Stimulated activated CD4-positive, alpha-beta T cell treated with anti-CD3 and anti-CD28 coated beads, Interleukin-4, amount 100 ng/mL, for 48 hours (primary cell): ENCODE data around the gene LIMS2.

ENCODE experiments used
- DNase-seq, 2 donors: peaks; one replicate each; pipeline ENCODE4 v3.0.0-alpha.2; 2020; ENCODE audit warnings: low read depth in 2 of 2

LIMS2 gene

DNA sequence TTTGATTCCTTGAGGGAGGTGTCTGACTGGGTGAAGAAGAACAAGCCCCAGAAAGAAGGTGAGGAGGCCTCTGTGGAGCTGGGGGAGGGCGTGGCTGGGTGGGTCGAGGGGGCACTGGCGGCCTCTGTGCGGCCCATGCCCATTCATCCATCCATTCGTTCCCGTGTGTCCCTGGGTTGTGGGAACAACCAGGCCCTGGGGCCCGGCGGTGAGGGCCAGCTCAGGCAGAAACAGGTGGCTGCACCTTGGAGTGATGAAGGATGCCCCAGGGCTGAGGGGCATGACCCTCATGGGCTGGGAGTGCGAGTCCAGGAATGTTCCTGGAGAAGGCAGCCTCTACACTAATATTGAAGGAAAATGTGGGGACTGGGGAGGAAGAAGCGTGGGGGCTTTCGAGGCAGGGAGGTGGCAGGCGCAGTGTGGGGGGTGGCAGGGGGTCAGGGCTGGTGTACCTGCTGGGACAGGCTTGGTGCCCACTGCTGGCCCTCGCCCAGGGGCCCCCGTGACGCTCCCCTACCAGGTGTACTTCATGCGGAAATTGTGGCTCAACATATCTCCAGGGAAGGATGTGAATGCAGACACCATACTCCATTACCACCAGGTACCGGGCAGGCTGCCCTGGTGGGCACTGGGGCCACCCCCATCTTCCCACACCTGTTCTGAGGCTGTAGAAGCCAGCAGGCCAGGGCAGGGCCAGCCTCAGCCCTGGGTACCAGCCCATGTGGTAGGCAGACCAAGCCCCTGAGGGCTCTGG lies 40.5 kb downstream of the LIMS2 start:
- no peak for DNase-seq

DNA sequence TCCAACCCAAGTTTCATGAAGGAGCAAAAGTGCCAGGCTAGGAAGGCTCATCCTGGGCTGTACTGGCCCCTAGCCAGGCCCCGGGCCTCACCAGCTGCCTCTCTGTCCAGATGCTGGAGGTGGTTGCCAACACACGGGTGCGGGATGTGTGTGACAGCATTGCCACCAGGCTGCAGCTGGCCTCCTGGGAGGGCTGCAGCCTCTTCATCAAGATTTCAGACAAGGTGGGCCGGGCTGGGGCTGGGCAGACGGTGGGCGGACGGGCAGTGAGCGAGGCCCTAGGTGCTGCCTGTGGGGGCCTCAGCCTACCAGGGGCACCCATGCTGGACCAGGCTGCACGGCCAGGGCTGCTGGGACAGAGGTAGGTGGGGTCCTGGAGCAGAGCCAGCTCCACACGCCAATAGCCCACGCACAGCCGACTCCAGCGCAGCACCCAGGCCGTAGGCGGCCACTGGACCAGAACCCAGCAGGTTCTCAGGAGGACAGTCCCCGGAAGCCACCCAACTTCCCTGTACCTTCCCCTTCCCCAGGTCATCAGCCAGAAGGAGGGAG lies 41.2 kb downstream of the LIMS2 start:
- no peak for DNase-seq

DNA sequence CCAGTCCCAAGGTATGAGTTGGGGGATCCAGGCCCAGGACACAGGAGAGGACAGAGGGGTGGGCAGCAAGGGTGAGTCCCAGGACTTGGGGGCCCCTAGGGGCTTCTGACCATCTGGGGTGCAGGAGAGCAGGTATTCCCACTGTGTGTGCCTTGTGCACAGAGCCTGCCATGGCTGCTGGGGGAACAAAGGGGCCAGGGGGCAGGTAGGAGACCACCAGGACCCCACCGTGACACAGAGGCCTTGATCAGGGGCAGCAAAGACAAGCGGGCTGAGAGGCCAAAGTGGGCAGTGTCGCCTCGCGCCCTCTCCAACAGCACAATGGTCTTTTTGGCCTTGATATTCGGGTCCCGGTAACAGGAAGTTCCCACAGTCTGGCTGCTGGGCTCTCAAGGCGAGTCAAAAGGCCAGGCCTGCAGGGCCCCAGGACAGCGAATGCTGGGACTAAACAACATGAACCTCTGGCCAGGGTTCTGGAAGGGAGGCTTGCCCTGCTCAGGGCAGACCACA lies 41.7 kb downstream of the LIMS2 start:
- no peak for DNase-seq

DNA sequence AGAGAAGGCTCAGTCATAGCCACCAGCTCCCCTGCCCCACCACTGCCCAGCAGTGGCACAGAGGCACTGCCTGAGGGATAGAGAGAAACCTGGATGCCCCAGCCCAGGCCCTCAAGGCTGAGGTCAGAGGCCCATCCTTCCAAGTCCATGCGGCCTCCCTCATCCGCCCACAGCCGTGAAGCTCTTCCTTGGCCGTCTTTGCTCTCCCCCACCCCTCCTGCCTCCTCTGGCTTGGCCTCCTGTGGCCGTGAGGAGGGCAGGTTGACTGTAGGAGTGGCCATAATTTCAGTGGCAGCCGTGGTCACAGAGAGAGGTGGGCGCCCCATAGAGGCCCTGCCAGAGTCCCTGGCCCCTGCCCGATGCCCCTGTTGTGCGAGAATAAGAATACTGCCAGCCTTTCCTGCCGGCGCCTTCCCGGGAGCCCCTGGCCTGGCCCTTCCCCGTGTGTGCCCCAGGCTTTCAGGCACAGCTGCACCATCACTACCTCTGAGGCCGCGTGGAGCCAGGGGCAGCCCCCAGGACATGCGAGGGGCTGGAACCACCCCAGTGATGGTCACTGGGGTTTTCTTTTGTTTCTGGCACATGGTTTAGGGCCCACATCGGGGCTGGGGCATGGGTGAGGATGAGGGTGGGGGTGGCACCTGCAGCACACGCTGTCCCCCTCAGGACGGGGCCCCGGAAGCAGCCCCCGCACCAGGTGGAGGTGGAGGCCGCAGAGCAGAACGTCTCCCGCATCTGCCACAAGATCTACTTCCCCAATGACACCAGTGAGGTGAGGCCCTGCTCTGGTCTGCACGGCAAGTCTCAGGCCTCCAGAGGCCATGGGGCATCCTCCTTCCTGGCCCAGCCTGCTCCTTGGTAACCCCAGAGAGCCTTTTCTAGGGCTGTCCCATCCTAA lies 42.5 kb downstream of the LIMS2 start:
- DNase-seq, result no peak

DNA sequence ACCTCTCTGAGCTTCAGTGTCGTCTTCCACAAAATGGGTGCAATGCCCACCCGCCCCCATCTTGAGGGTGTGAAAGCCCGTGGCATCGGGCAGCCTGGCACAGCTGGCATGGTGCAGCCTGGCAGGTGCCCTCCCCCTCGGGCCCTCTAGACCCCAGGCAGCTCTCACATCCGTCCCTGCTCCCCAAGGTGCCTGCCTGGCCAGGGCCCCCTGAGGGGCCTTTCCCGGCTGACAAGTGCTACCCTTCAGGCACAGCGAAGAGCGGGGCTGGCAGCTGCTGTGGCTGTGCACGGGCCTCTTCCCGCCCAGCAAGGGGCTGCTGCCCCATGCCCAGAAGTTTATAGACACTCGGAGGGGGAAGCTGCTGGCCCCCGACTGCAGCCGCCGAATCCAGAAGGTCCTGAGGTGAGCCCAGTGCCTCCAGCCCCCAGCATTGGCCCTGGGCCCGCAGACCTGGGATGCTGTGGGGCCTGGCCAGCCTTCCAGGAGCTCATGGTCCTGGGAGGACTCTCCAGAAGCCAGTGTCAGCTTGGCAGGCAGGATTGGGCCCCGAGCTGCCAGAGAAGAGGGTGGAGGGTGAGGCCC lies 43.2 kb downstream of the LIMS2 start:
- DNase-seq, result no peak

DNA sequence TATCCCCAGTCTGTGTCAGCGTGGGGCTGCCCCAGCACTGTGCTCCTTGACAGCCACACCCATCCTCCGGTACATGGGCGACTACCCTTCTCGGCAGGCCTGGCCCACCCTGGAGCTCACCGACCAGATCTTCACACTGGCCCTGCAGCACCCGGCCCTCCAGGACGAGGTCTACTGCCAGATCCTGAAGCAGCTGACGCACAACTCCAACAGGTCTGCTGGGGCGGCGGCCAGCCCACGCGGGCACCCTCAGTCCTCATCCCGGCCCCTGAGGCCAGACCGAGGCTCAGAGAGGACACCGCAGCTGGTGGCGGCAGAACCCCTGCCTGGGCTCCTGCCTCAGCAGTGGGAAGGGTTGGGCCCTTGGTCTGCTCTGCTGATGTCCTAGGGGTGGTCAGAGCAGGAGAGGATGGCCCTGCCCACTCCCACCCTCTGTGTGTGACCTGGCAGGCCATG lies 43.8 kb downstream of the LIMS2 start:
- DNase-seq, result no peak

DNA sequence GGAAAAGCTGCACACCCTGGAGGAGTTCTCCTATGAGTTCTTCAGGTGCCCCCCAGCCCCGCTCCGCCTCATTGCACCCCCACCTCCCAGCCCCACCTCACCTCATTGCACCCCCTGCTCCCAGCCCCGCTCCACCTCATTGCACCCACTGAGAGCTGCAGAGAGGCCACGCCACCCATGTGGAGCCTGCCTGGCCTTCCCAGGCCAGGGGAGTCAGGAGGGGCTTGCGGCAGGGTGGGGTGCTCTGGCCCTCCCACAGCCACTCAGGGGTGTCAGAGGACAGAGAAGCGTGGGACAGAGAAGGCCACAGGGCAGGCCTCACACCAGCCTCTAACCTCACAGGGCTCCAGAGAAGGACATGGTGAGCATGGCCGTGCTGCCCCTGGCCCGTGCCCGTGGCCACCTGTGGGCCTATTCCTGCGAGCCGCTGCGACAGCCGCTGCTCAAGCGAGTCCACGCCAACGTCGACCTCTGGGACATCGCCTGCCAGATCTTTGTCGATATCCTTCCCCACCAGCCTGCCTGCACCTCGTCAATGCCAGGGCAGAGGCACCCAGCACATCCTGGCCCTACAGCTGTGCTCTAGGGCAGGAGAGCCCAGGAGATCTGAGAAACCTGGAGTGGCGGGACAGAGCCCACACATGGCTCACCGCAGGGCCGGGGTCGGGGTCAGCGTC lies 44.3 kb downstream of the LIMS2 start:
- DNase-seq, result no peak

DNA sequence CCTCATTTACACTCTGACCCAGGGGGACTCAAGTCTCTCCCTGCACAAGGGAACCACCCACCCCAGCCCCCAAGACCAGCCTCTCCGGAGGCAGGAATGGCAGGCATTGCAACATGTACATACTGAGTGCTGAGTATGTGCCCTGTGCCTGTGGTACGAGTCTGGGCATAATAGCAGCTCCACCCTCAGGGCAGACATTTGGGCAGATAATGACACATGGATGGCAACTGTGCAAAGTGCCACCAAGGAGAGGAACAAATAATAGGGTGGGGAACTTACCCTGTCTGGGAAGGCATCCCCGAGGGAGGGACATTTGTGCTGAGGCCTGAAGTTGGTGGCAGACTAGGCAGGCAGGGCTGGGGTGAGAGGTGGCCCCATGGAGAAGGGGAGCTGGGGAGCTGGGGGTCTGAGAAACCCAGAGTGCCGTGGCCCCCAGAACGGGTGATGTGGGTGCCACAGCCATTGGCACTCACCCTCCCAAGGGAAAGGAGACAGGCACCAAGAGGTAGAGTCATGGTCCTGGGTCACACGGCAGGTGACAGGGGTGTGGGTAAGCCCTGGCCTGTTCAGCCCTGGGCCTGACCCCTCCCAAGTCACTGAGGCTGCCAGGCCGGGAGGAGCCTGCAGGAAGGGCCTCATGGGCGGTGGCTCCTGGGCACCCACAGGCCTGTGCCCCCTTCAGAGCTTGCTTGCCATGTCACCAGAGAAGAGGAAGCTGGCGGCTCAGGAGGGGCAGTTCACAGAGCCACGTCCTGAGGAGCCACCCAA lies 45.0 kb downstream of the LIMS2 start:
- no peak for DNase-seq

DNA sequence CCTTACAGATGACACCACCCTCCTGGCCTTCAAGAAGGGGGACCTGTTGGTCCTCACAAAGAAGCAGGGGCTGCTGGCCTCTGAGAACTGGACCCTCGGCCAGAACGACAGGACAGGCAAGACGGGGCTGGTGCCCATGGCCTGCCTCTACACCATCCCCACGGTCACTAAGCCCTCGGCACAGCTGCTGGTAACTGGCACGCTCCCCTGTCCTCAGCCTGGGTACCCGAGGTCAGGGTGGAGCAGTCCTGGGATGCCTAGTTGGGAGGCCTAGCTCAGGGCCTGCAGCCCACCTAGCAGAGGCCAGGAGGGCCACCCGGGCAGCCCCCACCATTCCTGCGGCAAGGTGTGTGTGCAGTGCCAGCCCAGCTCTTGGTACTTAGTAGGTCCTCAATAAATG lies 45.7 kb downstream of the LIMS2 start:
- DNase-seq, result no peak

DNA sequence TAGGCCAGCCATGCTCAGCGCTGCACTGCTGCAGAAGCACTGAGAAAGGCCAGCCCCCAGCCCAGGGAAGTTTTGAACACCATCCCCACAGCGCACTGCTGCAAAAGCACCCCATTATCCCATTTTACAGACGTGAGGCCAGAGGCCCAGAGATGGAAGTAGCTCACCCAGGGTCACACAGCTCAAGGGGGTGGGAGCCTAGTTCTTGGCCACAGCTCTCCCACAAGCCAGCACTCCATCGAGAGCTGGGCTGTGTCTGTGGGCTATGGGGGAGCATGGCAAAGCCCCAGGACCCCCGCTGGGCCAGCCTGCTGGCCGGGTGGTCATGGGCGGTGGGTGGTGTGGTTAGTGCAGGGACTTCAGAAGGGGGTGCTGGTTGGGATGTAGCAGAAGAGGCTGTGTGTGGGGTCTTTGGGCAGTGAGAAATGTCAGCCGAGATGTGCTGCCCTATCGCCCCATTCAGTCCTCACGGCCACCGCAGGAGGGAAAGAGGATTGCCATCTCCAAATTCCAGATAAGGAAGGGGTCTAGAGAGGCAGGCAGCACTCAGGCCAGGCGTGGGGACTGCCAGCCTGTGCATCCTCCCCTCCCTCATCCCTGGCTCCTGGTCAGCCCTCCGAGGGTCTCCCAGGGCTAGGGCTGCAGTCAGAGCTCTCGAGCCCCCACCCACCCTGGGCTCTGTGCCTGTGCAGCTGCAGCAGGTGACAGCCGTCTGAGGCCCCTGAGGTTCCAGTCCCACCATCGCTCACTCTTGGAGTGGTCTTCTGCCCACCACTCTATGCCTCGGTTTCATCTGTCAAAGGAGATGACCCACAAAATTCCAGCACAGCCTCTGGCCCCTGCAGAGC lies 46.3 kb downstream of the LIMS2 start:
- DNase-seq, result no peak

DNA sequence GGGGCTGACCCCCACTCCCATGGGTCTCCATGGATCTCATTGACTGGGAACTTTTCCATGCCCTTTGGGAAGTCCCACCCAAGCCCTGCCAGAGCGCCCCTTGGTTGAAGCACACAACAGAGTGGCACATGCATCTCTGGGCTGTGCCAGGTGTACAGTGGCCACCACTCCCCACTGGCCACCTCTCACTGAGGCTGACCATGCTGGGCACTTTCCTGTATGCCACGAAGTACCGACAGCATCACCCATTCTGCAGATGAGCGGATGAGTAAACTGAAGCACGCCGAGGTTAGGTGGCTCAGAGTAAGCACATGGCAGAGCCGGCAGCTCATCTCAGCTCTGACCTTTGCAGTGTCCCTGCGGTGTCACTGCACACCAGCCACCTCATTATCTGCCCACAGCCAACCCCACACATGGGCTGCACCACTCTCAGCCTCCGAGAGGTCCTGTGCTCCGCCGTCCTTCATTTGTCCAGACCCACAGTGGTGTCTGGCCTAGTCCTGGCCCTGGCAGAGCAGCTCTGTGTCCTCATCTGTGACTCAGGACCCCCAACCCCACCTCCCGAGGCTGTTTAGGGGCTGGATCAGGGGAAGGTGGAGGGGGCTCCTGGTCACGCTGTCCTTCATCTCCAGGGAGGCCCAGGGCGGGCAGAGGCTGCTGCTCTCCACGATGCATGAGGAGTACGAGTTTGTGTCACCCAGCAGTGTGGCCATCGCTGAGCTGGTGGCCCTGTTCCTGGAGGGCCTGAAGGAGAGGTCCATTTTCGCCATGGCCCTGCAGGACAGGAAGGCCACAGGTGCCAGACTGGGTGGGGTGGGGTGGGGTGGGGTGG lies 47.4 kb downstream of the LIMS2 start:
- DNase-seq, result no peak

DNA sequence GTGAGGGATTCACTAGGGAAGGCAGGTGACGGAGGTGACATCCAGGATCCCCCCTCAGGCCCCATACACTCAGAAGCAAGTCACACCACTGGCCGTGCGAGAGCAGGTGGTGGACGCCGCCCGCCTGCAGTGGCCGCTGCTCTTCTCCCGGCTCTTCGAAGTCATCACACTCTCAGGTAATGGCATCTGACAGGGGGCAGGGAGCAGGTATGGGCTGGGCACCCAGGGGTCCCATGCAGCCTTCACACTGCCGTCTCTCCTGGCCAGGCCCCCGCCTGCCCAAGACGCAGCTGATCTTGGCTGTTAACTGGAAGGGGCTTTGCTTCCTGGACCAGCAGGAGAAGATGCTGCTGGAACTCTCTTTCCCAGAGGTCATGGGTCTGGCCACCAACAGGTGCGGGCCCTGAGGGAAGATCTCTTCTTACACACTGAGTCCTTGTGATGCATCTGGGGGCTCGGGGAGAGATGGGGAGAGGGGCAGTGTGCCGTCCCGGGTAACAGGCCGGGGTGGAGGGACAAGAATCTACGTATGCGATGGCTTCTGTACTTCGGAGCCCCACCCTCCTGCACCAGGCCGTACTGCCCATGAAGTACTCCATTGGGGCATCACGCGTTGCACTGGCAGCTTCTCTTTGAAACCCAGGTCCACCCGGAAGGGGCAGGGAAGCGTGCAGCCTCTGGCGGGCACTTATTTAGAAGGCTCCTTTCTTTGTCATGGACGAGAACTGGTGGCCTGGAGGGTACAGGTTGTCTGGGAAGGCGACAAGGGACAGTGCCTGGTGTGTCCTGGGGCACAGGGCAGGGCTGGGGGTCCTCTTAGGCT lies 48.2 kb downstream of the LIMS2 start:
- no peak for DNase-seq

DNA sequence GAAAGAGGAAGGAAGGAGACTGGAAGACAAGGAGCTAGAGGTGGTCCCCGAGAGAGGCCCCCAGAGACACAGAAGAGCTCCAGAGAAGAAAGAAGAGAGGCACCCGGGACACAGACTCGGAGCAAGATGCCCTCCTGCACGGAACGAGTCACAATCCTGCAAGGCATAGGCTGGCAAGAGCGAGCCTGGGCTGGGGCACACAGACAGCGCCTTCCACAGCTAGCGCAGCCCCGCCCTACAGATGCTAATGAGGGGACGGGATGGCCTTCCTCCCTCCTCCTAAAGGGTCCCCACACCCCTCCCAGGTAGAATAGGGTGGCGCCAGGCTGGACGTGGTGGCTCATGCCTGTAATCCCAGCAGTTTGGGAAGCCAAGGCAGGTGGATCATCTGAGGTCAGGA lies 49.2 kb downstream of the LIMS2 start:
- DNase-seq, result no peak

DNA sequence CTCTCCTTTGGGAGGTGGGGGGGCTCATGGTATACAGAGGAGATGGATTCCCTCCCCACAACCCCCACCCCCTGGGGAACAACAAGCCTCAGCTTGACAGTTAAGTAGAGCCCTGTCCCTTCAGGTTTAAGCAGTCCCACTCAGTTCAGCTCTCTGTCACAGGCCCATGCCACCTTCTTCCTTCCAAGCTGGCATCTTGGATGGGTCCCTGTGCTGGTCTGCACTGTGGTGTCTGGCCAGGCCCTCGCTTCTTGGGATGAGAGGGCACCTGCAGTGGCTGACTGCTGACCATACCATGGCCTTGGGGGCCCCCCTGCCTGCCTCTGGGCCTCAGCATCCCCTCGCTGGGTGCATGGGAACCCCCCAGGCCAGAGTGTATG lies 49.8 kb downstream of the LIMS2 start:
- DNase-seq, result no peak

DNA sequence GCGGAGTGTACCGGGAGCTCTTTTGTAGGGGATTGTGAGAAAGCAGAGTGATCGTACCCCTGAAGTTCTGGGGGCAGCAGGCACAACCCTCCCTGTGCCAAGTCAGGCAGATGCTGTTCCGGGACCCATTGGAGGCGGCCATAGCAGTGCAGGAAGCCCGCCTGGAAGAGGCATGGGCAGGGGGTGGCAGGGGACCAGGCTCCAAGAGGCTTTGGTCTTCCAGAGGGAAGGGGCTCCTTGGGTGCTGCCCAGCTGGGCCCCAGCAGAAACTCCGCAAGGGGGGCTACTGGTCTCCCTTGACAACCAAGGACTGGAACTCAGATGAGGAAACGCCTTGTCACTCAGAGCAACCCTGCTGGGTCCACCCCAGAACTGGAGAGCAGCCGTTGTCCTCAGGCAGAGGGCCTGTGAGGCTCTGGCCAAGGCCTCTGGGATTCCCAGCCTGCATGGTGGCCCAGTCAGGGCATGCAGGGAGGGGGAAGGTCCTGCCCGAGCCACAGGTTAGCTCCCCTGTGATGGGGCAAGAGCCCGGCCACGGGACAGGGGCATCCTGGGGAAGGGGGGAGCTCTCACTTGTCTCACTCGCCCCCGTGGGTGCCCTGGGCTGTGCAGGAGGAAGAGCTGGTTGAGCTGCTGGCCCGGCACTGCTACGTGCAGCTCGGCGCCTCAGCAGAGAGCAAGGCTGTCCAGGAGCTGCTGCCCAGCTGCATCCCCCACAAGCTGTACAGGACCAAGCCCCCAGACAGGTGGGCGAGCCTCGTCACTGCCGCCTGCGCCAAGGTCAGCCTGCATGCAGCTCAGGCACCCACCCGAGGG lies 50.4 kb downstream of the LIMS2 start:
- DNase-seq, result no peak

DNA sequence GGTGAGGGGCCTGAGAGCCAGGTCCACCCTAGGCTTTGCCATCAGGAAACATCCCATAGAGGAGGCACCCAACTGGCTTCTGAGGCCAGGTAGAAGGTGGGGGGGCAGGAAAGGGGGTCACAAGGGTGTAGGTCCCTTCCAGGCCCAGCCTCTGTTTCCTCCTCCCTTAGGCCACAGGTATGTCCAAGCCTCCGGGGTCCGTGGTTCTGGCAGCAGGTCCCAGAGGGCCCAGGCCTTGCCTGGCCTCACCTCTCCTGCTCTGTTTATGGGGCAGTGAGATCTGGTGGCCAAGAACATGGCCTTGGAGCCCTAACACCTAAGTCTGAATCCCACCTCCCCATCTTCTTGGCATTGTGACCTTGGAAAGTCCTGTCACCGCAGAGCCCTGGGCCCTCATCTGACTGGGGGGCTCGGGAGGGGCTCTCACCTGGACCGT lies 51.0 kb downstream of the LIMS2 start:
- no peak for DNase-seq
